ENCODE data around the gene GIT2.

DNA sequence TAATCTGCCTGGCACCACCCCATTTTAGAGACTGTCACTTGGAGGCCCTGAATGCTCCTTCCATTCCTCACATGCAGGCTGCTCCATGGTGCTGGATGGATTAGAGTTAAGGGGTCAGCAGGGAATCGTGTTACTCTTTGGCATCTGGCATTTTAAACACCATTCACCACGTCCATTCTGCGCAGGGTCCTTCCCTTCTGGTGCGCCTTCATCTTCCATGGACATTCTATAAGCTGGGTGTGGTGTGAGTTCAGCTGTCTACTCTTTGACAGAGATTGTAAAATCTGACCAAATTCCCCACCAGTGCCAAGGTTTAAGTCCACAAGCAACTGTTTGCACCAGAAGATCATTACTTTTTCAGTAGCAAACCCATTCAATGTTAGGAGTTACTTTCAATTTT lies 47.8 kb downstream of the GIT2 start:
- TF ChIP-seq CTCF (conservative IDR thresholded peaks at IDR 0.05 in 1 of 2, IDR thresholded peaks at IDR 0.05 in 1 of 2; ENCODE audit: extremely low read depth in 1 of 2, insufficient read depth in 1 of 2, low read depth in 1 of 2, low read length in 2 of 2) = no peak
- TF ChIP-seq EZH2 (IDR thresholded peaks at IDR 0.05; ENCODE audit: borderline replicate concordance, low read length) = no peak
